ENCODE data around the gene PLPP4.

GRCh38 chr10:120414946-120415345, 42.1 kb upstream of the PLPP4 start:
- TF ChIP-seq, protein P1, sequence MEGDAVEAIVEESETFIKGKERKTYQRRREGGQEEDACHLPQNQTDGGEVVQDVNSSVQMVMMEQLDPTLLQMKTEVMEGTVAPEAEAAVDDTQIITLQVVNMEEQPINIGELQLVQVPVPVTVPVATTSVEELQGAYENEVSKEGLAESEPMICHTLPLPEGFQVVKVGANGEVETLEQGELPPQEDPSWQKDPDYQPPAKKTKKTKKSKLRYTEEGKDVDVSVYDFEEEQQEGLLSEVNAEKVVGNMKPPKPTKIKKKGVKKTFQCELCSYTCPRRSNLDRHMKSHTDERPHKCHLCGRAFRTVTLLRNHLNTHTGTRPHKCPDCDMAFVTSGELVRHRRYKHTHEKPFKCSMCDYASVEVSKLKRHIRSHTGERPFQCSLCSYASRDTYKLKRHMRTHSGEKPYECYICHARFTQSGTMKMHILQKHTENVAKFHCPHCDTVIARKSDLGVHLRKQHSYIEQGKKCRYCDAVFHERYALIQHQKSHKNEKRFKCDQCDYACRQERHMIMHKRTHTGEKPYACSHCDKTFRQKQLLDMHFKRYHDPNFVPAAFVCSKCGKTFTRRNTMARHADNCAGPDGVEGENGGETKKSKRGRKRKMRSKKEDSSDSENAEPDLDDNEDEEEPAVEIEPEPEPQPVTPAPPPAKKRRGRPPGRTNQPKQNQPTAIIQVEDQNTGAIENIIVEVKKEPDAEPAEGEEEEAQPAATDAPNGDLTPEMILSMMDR (IDR thresholded peaks at IDR 0.05) = no peak
- no peak for TF ChIP-seq POLR2A (IDR thresholded peaks at IDR 0.05)
